SK-N-SH (cell line): ENCODE data around the gene LRRC17.
"Not testable (repeated sequence)": the region's sequence is repeated elsewhere in the genome, so short reads cannot be mapped to it uniquely, and the experiment has no call there.

Source experiments
- CHD2 ChIP-seq: fragments of 150-350 bp; IDR thresholded peaks from 2 replicates; pipeline ENCODE4 v1.6.1; 2018; ENCODE audit warnings: low read length; ENCODE audit not compliant: partially characterized antibody
- FOXM1 ChIP-seq: IDR thresholded peaks from 2 replicates; pipeline ENCODE4 v1.4.0; 2012; ENCODE audit warnings: low read depth, mild to moderate bottlenecking
- GATA2 ChIP-seq: sonication (generic); formaldehyde crosslinking; IDR thresholded peaks from 2 replicates; pipeline ENCODE4 v1.5.0; 2020; ENCODE audit warnings: mild to moderate bottlenecking, missing genetic modification reagents
- MEF2A ChIP-seq: IDR thresholded peaks from 2 replicates; pipeline ENCODE4 v1.4.0; 2012; ENCODE audit warnings: low read depth, borderline replicate concordance
- POLR2AphosphoS5 ChIP-seq: IDR thresholded peaks from 2 replicates; pipeline ENCODE4 v1.6.1; 2012; ENCODE audit warnings: low read depth, low read length
- SMC3 ChIP-seq: IDR thresholded peaks from 2 replicates; pipeline ENCODE4 v1.6.1; 2012; ENCODE audit warnings: low read depth, low read length, improper control_type of control experiment

- TF ChIP-seq CHD2; MEF2A; POLR2AphosphoS5; FOXM1; GATA2 (CRISPR knock-in tag); SMC3: not testable (repeated sequence)
Measured at GRCh38 chr7:102902052-102902451, 10.7 kb upstream of the LRRC17 start.
